Measurements from ENCODE around the gene ELP4.
"Not testable (repeated sequence)": the region's sequence is repeated elsewhere in the genome, so short reads cannot be mapped to it uniquely, and the experiment has no call there.

The ELP4 gene

DNA sequence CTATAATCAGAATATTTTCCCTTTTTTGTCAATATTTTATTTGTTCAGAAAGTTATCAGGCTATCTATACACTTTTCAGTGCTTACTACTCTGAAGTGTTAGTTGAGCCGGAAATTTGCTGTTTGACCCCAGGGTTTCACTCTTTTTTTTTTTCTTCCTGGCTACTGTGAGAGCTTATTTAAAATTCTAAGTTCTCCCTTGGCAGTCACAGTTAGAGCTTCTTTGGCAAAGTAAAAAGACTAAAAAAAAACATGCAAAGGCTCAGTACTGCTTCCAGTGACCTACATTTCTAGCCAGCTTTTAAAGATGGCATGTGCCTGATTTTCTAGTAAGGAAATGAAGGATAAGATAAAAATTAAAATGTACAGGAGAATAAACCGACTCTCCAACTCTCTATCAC is 48.4 kb downstream of the ELP4 start:
- no peak for DNase-seq

DNA sequence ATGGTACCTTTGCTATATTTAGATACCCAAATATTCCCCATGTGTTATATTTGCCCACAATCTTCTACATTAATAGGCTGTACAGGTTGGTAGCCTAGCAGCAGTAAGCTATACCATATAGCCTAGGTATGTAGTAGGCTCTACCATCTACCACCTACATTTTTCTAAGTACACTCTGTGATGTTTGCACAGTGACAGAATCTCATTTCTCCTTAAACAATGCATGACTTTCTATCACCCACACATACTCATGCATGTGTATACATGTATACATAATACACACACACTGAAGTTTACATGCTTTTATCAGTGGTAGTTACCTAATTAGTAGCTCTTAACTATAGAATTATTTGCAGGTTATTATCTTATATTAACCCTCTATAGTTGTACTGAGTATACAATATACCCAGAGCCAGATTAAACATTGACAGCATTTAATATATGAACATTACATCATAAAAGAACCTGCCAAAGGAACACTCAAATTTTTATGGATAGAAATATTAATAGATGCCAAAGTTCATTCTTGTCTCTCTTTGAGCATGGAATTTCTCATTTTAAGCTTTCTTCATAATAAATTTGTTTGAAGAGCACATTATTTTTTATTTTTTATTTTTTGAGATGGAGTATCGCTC is 51.4 kb downstream of the ELP4 start:
- DNase-seq: no peak

DNA sequence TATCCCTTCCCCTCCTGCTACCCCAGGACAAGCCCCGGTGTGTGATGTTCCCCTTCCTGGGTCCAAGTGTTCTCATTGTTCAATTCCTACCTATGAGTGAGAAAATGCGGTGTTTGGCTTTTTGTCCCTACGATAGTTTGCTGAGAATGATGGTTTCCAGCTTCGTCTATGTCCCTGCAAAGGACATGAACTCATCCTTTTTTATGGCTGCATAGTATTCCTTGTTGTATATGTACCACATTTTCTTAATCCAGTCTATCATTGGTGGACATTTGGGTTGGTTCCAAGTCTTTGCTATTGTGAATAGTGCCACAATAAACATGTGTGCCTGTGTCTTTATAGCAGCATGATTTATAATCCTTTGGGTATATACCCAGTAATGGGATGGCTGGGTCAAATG is 55.0 kb downstream of the ELP4 start:
- DNase-seq: not testable (repeated sequence)

DNA sequence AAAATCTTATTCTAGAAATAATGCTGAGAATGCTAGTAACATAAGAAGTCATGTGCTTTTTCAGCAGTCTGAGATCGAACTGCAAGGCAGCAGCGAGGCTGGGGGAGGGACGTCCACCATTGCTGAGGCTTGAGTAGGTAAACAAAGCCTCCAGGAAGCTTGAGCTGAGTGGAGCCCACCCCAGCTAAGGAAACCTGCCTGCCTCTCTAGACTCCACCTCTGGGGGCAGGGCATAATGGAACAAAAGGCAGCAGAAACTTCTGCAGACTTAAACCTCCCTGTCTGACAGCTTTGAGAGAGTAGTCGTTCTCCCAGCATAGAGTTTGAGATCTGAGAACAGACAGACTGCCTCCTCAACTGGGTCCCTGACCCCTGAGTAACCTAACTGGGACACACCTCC is 64.6 kb downstream of the ELP4 start:
- not testable (repeated sequence) for DNase-seq

DNA sequence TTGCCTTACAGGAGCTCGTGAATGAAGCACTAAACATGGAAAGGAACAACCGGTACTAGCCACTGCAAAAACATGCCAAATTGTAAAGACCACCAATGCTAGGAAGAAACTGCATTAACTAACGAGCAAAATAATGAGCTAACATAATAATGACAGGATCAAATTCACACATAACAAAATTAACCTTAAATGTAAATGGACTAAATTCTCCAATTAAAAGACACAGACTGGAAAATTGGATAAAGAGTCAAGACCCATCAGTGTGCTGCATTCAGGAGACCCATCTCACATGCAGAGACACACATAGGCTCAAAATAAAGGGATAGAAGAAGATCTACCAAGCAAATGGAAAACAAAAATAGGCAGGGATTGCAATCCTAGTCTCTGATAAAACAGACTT is 66.2 kb downstream of the ELP4 start:
- not testable (repeated sequence) for DNase-seq

DNA sequence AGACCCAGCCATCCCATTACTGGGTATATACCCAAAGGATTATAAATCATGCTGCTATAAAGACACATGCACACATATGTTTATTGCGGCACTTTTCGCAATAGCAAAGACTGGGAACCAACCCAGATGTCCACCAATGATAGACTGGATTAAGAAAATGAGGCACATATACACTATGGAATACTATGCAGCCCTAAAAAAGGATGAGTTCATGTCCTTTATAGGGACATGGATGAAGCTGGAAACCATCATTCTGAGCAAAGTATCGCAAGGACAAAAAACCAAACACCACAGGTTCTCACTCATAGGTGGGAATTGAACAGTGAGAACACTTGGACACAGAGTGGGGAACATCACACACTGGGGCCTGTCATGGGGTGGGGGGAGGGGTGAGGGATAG is 69.8 kb downstream of the ELP4 start:
- not testable (repeated sequence) for DNase-seq

DNA sequence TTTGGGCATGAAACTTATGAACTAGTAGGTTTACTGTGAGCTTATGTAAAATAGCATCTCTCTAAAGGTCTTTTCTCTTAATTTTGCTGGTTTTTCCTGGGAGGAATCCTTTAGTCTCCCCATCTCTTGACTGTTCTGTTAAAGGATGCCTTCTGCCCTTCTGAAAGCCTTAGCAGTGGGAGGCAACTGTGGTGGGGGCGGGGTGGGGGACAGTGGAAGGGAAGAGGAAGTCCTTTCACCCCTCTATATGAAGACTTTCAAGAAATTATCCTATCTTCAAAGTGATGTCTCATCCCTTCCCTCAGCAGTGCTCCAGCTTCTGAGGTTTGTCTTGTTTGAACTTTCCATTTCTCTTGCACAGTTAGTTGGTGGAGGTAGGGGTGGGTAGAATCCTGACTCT is 73.1 kb downstream of the ELP4 start:
- DNase-seq: no peak

DNA sequence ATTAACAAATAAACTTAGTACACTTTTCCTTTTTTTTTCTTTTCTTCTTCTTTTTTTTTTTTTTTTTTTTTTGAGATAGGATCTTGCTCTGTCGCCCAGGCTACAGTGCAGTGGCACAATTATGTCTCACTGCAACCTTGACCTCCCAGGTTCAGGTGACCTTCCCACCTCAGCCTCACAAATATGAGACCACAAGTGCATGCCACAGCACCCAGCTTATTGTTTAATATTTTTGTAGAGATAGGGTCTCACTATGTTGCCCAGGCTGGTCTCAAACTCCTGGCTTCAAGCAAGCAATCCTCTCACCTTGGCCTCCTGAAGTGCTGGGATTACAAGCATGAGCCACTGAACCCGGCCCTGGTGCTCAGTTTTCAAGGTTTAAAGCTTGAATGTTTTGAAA is 88.9 kb downstream of the ELP4 start:
- no peak for DNase-seq

DNA sequence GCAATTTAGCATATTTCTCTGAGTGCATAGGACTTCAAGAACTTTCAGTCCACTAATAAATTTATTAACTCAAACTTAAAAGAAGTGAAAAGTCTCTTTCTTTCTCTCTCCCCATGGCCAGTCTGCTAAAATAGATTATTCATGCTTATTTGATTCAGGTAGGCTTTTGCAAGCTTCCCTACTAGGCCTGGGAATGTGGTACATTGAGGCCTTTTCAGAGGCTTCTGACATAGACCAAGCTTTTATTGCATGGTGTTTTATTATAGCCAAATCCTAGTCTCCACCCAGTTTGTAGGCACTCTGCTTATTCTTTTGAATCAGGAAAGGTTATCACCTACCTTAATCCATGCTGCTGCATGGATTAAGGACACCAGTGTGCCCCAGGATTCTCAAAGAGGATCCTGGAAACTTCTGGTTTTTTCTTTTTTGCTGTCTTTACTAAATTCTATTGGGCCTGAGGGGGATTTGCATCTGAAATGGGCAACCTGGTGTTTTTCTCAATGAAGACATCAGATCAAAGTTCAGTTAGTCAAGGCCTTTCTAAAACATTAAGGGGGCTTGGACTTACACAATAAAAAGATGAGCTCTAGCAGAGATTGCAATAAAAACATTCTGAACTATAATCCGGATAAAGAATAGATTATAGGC is 92.2 kb downstream of the ELP4 start:
- no peak for DNase-seq

DNA sequence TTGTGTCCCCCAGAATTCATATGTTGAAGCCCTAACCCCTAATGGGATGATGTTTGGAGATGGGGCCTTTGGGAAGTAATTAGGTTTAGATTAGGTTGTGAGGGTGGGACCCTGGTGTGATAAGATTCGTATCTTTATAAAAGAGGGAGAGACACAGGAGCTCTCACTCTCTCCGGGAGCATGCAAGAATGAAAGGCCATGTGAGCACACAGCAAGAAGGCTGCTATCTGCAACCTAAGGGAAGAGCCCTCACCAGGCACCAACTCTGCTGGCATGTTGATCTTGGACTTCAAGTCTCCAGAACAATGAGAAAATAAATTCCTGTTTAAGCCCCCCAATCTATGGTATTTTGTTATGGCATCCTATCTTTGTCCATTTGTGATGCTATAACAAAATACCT is 97.3 kb downstream of the ELP4 start:
- DNase-seq: no peak

DNA sequence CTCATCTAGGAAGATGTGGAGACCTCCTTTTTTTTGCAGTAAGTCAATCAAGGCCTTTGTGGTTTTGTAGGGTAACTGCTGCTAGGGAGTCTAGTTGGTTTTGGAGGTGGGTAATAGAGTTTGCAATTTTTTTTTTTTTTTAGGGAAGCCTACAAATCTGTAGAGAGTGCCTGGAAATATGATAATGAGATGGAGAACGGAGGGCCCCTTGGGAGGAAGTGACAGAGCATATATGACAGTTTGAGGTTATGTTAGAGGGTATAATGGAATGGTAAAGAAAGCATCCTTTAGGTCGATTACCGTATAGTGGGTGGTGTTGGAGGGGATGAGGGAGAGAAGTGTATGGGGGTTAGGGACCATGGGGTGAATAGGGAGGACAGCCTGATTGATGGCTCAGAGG is 98.3 kb downstream of the ELP4 start:
- DNase-seq: no peak

DNA sequence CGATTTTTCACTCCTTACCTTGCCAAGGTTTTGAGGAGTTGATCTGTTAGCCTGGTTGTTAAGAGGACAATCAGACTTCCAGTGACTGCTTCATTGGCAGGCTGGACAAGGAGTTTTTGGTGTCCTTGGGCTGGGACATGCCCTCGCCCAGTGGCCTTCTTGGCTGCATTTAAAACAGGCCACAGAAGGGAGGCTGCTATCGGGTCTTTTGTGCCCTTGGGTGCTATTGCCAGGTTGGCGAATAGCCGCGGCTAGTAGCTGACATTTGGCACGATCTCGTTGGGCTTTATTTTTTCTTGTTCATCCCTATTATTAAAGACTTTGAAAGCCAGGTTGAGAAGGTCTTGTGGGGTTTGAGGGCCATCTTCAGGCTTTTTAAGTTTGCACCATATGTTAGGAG is 99.4 kb downstream of the ELP4 start:
- no peak for DNase-seq

DNA sequence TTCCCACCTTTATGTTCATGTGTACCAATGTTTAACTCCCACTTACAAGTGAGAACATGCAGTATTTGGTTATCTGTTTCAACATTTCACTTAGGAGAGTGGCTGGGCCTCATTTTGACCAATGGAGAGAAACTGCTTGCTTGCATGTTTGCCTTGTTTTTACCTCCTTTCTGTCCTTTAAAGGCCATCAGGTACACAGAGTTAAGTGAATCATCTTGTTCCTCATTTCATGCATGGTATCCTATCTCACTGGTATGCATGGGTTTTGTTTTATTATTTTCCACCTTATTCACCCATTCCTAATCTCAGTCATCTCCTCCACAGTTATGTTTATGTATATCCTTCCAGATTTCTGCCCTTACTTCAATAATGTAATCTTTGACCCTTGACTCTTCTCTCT is 101.0 kb downstream of the ELP4 start:
- no peak for DNase-seq

DNA sequence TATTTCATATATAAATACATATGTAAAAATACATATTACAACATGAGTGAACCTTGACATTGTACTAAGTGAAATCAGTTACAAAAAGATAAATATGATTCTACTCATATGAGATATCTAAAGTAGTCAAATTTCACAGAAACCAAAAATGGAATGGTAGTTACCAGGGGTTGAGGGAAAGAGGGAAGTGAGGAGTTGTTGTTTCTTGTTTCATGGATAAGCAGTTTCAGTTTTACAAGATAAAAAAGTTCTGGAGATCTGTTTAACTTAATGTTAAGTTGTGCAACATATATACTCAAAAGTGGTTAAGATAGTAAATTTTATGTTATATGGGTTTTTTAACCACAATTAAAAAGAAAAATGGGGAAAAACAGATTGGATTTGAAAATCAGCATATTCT is 107.7 kb downstream of the ELP4 start:
- DNase-seq: no peak

DNA sequence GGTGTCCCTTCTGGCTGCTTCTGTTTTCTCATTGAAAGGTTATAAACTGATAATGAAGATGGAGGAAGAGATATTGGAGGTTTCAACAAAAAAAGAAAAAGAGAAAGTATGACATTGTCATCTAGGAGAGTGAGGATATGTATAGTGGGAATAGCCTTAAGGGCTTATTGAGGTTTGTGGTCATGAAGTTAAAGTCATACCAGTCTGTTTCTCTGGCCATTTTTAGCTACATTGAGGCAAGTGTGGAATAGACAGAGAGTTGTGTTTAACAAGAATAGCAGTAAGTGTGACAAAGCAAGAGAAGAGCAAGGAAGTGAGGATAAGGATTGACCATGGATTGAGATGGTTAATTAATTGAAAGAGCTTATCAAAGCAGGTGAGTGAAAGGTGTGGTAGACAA is 110.4 kb downstream of the ELP4 start:
- no peak for DNase-seq

DNA sequence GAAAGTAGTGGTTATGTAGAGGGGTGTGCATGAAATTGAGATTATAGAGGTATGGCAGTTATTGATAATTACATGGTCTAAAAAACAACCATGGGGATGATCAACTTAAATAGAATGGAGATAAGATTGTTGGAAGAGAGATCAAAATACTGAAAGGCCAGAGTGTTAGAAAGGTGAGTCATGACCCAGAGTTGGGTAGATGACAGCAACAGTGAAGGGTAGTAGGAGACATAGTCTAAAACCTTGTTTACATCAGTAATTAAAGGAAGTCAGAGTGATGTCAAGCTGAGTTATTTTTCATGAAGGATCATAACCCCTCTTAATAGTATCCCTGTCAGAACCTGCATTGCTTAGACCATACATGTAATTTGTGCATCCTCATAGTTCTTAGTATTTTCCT is 110.9 kb downstream of the ELP4 start:
- no peak for DNase-seq

DNA sequence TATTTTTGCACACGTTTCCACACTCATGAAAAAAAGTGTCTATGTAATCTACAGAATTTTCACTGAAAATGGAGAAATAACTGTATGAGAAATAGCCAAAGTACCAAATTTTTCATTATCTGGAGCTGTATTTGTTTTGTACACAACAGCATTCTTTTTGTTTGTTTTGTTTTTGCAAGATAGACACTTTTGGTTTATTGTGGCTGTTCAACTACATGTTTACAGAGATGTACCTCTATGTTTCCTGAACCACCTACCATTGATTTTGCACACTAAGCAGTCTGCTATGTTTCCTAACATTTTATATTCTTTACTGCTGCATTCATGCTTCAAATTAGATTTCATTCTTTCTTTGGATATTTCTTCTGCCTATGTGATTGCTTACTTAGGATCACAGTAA is 116.3 kb downstream of the ELP4 start:
- DNase-seq: no peak

DNA sequence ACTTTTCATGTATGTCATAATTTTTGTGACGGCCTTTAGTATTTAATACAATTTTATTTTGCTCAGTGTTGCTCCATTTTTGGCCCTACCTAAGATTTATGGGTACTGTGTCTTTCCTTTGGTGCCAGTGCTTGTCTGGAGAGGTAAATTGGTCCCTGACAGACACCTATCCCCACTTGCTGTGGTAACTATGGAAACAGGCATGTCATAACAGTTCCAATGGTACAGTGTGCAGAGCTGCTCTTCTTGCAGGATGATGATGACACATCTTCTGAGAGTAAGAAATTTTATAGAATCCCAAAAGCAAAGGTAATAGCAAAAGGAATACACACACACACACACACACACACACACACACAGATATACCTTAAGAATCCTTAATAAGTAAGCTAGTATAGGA is 118.5 kb downstream of the ELP4 start:
- no peak for DNase-seq

DNA sequence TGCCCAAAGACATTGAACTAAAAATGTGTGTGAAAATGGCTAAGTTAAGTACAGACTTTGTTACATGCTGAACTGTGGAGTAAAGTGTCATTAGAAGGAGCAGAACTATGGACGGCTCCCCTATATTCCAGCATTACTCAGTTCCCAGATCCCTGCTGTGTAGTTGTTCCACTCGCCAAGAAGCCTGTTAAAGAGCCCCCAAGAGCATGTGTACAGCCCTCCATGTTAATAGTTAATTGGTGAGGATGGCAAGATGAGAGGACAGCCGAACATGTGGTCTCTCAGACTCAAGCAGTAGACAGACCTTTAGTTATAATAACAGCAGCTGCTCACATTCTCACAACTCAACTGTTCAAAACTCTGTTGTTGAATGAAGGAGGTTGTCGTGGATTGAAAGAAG is 127.4 kb downstream of the ELP4 start:
- DNase-seq: no peak

DNA sequence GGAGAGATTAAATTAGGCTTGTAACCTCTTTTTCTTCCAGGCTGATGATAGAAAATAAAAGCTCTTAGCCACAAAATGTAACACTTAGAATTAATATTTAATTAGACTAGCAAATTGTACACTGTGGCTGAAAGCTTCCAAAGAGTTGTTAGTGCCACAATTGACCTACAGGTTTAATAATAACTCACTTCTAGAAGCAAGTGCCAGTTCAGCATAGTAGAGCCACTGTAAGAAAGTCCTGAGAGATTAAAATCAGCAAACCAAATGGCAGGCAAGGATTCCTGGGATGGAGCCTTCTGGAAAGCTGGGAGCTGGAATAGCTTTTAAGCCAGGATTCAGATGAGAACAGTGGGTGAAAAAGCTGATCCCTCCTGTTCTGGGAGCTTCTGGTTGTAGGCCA is 131.0 kb downstream of the ELP4 start:
- no peak for DNase-seq

DNA sequence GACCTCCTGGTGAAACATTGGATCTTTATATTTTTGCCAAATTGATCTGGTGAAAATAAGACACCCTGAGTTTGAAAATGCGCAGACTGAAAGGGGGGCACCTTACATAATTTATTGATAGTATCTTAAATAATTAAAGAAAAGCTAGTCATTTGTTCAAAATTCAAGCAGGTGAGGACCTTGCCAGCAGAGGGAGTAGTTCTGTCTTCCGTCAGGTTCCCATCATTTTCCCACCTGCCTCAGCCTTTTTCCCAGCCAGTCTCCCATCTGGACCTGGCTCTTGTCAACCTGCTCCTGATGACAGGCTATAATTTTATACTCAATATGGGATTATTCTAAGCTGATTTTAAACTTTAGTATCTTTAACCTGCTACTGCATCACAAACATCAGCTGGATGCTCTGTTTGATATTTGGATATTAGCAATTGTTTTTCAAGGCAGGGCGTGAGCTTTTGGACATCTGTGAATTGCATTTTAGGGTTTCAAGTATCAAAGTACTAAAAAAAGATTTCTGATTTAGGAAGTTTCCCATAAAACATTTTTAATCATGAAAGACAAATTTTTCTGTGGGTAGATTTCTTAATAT is 132.0 kb downstream of the ELP4 start:
- DNase-seq: no peak

DNA sequence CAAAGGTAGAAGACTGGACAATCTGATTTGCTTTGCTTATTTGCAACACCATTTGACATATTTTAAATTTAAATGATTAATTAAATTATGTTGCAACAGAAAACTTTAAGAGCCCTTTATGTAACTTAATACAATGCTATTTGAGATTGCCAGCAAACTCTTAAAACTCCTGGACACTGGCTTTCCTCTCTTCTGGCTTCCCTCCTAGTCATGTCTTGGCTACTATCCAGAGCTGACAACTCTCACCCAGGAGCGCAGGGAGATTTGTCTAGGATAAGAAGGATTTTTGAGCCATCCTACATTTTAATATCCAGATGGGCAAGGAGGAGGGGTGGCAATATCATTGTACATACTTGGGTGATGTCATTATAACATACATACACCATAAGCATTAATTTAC is 134.3 kb downstream of the ELP4 start:
- no peak for DNase-seq

DNA sequence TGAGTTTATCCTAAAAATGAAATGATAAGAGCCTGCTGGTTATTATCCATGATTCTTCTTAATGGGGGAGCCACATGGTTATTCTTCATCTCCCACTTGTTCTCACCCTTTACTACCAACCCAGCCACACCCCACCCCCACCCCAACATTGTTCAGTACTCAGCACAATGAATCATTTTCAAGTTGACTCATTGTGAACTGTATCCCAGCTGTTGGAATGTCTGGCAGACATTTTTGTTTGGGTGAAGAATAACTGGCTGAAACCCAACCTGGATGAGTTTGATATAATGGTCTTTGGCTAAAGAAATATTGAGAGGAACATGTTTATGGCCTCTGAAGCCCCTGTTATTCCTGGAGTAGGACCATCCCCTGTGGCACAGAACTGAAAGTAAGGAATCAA is 136.2 kb downstream of the ELP4 start:
- no peak for DNase-seq

DNA sequence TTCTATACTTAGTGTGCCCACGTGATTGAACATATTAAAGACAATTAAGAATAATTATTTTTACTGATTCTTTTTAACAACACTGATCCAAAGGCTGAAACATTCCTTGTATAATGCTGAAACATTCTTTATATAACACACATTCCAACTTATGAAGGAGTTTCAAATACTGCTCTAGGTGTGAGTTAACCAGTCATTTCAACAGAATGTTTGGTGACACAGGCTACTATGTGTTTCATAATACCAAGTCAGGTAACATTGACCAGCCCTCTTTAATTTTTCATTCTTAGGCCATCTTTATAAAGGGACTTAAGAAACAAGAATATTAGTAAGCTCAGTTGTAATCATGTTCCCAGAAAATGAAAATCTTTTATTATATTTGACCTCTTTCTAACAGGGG is 136.6 kb downstream of the ELP4 start:
- no peak for DNase-seq

All from CD4-positive, alpha-beta T cell treated with Interleukin-17A for 1 hour (primary cell).